Fibroblast of lung (primary cell): ENCODE measurements around the gene HYAL2. TPM values are rescaled to one million over a fixed set of nuclear protein-coding genes. Genes with fewer than 3 reads are reported as not detected.

Source experiments
- polyA plus RNA-seq, 2 donors: library from polyadenylated mRNA; depleted of rRNA in 1 of 2; stranded (reverse) in 1 of 2; unstranded in 1 of 2; fragments of >200 nt; gene quantifications; 2 replicates each; pipeline ENCODE4 v1.2.1, GENCODE V29; 2011 to 2012; ENCODE audit warnings: missing spikeins in 1 of 2
- total RNA-seq: library from RNA; depleted of rRNA; stranded (reverse); fragments of >200 nt; gene quantifications from 2 replicates; pipeline ENCODE4 v1.2.1, GENCODE V29; 2014

HYAL2 gene
- total and polyA plus RNA-seq, 2 donors (not counting 1 experiment from before 2014, with no cell fraction given): 35.1 to 52.5 TPM

Other genes starting within 250 kb of the HYAL2 start
- gene RBM5, start 233.8 kb downstream of the HYAL2 start, total RNA-seq: 156 and 174 TPM in 2 replicates
- gene RBM5, start 233.8 kb downstream of the HYAL2 start, polyA plus RNA-seq: 113 and 127 TPM in 2 replicates
- 9.7 and 10.3 TPM in 2 replicates for gene SEMA3F, start 167.4 kb downstream of the HYAL2 start, total RNA-seq
- 5.1 and 21.2 TPM in 2 replicates for gene SEMA3F, start 167.4 kb downstream of the HYAL2 start, polyA plus RNA-seq
- gene GNAT1, start 131.1 kb downstream of the HYAL2 start, total RNA-seq: not detected in 2 replicates
- gene GNAT1, start 131.1 kb downstream of the HYAL2 start, polyA plus RNA-seq: not detected in 2 replicates
- gene SLC38A3, start 117.5 kb downstream of the HYAL2 start, total RNA-seq: not detected in 2 replicates
- 0.02 TPM in 1 of 2 replicates, not detected in the other for gene SLC38A3, start 117.5 kb downstream of the HYAL2 start, polyA plus RNA-seq
- 124 and 238 TPM in 2 replicates for gene GNAI2, start 86.5 kb downstream of the HYAL2 start, total RNA-seq
- 704 and 828 TPM in 2 replicates for gene GNAI2, start 86.5 kb downstream of the HYAL2 start, polyA plus RNA-seq
- gene SEMA3B, start 53.6 kb downstream of the HYAL2 start, total RNA-seq: 51.6 and 85.2 TPM in 2 replicates
- gene SEMA3B, start 53.6 kb downstream of the HYAL2 start, polyA plus RNA-seq: 17.6 and 23.5 TPM in 2 replicates
- not detected in 2 replicates for gene LSMEM2, start 43.7 kb downstream of the HYAL2 start, total RNA-seq
- not detected in 2 replicates for gene LSMEM2, start 43.7 kb downstream of the HYAL2 start, polyA plus RNA-seq
- gene IFRD2, start 30.3 kb downstream of the HYAL2 start, total RNA-seq: 51.0 and 56.0 TPM in 2 replicates
- 28.1 and 44.0 TPM in 2 replicates for gene IFRD2, start 30.3 kb downstream of the HYAL2 start, polyA plus RNA-seq
- 5.6 and 7.4 TPM in 2 replicates for gene HYAL3, start 23.3 kb downstream of the HYAL2 start, total RNA-seq
- 3.0 and 3.2 TPM in 2 replicates for gene HYAL3, start 23.3 kb downstream of the HYAL2 start, polyA plus RNA-seq
- gene NAA80, start 23.3 kb downstream of the HYAL2 start, total RNA-seq: 2.1 and 3.8 TPM in 2 replicates
- gene NAA80, start 23.3 kb downstream of the HYAL2 start, polyA plus RNA-seq: 3.1 and 4.3 TPM in 2 replicates
- 1.3 and 1.8 TPM in 2 replicates for gene HYAL1, start 19.2 kb downstream of the HYAL2 start, total RNA-seq
- gene HYAL1, start 19.2 kb downstream of the HYAL2 start, polyA plus RNA-seq: 1.8 and 2.5 TPM in 2 replicates
- gene TUSC2, start 5.5 kb upstream of the HYAL2 start, total RNA-seq: 13.4 and 14.6 TPM in 2 replicates
- gene TUSC2, start 5.5 kb upstream of the HYAL2 start, polyA plus RNA-seq: 15.3 and 19.2 TPM in 2 replicates
- gene RASSF1, start 18.1 kb upstream of the HYAL2 start, total RNA-seq: 24.1 and 32.4 TPM in 2 replicates
- gene RASSF1, start 18.1 kb upstream of the HYAL2 start, polyA plus RNA-seq: 33.3 and 41.7 TPM in 2 replicates
- gene ZMYND10, start 23.0 kb upstream of the HYAL2 start, total RNA-seq: 0.26 and 0.83 TPM in 2 replicates
- gene ZMYND10, start 23.0 kb upstream of the HYAL2 start, polyA plus RNA-seq: 0.32 and 0.93 TPM in 2 replicates
- 19.3 and 27.2 TPM in 2 replicates for gene NPRL2, start 28.0 kb upstream of the HYAL2 start, total RNA-seq
- gene NPRL2, start 28.0 kb upstream of the HYAL2 start, polyA plus RNA-seq: 21.4 and 26.2 TPM in 2 replicates
- 24.1 and 28.6 TPM in 2 replicates for gene CYB561D2, start 28.1 kb upstream of the HYAL2 start, total RNA-seq
- 16.4 and 16.7 TPM in 2 replicates for gene CYB561D2, start 28.1 kb upstream of the HYAL2 start, polyA plus RNA-seq
- 39.3 and 44.8 TPM in 2 replicates for gene TMEM115, start 36.8 kb upstream of the HYAL2 start, total RNA-seq
- gene TMEM115, start 36.8 kb upstream of the HYAL2 start, polyA plus RNA-seq: 28.2 and 28.9 TPM in 2 replicates
- under 0.01 TPM in 1 of 2 replicates, not detected in the other for gene CACNA2D2, start 180.9 kb upstream of the HYAL2 start, total RNA-seq
- gene CACNA2D2, start 180.9 kb upstream of the HYAL2 start, polyA plus RNA-seq: 0.02 and 0.06 TPM in 2 replicates
- 14.1 and 25.8 TPM in 2 replicates for gene C3orf18, start 245.0 kb upstream of the HYAL2 start, total RNA-seq
- 8.7 and 9.4 TPM in 2 replicates for gene C3orf18, start 245.0 kb upstream of the HYAL2 start, polyA plus RNA-seq
- gene HEMK1, start 246.8 kb upstream of the HYAL2 start, total RNA-seq: 8.2 and 12.7 TPM in 2 replicates
- 6.1 and 8.4 TPM in 2 replicates for gene HEMK1, start 246.8 kb upstream of the HYAL2 start, polyA plus RNA-seq